ENCODE measurements around the gene PCCA. TPM values are rescaled to one million over a fixed set of nuclear protein-coding genes. Genes with fewer than 3 reads are reported as not detected.

PCCA gene
- total and polyA plus RNA-seq, 2 experiments from 2014 or later = 41.9 to 46.6 TPM

DNA sequence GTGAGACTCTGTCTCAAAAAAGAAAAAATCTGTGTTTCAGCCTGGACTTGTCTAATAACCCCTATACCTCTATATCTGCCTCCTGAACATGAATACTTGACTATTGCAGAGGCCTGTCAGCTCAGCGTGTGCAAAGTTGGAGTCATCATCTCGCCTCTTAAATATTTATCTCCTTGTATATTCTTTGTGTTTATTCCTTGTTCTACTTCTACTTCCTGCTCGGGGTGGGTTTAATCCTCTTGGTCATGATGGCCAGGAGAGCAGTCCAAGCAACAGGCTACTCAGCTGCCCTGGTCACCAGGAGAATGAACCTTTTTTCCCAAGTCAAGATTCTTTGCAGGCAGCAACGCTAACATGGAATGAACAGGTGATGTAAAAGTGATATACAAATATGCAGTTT is 119.1 kb downstream of the PCCA start:
- Mint-ChIP-seq H3K9me3 (peaks cover 3% of the 10 kb centered on the region; the same call in 1 of the 3 replicates), H3K4me3 (no peak overlapping the region), H3K27me3 (ENCODE audit: insufficient read depth, low read depth, poor library complexity) (no peaks in the 10 kb centered on the region), H3K27ac (no peak overlapping the region), H3K4me1 (peaks cover 6% of the 10 kb centered on the region; the same call in 2 of the 3 replicates), H3K36me3 (ENCODE audit: low read depth) (peaks cover 18% of the 10 kb centered on the region)
- peaks cover 8% of the 10 kb centered on the region for H3K79me2 ChIP-seq (replicated peaks; ENCODE audit: insufficient read depth)
- H2AFZ ChIP-seq = no peak overlapping the region
- H3K4me3 ChIP-seq = no peak overlapping the region
- H3K27me3 ChIP-seq (ENCODE audit: insufficient read depth) = no peaks in the 10 kb centered on the region
- no peaks in the 10 kb centered on the region for H3F3A ChIP-seq (replicated peaks; ENCODE audit: low read depth)
- DNase-seq (ENCODE audit: low spot score) = no peak
- no peak overlapping the region for H3K4me2 ChIP-seq
- no peak for ATAC-seq
- H3K27ac ChIP-seq (ENCODE audit: low read depth) = no peak overlapping the region
- TF ChIP-seq POLR2AphosphoS5 (IDR thresholded peaks at IDR 0.05; ENCODE audit: low read depth) (no peak), EZH2phosphoT487 (IDR thresholded peaks at IDR 0.05; ENCODE audit: unreplicated experiment) (no peak), CREB1 (CRISPR knock-in tag; IDR thresholded peaks at IDR 0.05; ENCODE audit: low read depth) (no peak), CTCF (conservative IDR thresholded peaks at IDR 0.05; ENCODE audit: low read depth in 2 of 2) (no peak), ZNF114 (CRISPR knock-in tag; IDR thresholded peaks at IDR 0.05) (no peak), STAT1 (IDR thresholded peaks at IDR 0.05; ENCODE audit: unreplicated experiment) (no peak), EZH2 (IDR thresholded peaks at IDR 0.05; ENCODE audit: low read depth, unreplicated experiment) (no peak), ETS1 (IDR thresholded peaks at IDR 0.05) (no peak), NANOG (IDR thresholded peaks at IDR 0.05; ENCODE audit: borderline replicate concordance) (no peak), ZNF331 (CRISPR knock-in tag; IDR thresholded peaks at IDR 0.05; ENCODE audit: low read depth) (no peak), JUNB (IDR thresholded peaks at IDR 0.05; ENCODE audit: unreplicated experiment) (no peak), REST (IDR thresholded peaks at IDR 0.05; ENCODE audit: unreplicated experiment) (no peak)
- TF ChIP-seq, protein P1, sequence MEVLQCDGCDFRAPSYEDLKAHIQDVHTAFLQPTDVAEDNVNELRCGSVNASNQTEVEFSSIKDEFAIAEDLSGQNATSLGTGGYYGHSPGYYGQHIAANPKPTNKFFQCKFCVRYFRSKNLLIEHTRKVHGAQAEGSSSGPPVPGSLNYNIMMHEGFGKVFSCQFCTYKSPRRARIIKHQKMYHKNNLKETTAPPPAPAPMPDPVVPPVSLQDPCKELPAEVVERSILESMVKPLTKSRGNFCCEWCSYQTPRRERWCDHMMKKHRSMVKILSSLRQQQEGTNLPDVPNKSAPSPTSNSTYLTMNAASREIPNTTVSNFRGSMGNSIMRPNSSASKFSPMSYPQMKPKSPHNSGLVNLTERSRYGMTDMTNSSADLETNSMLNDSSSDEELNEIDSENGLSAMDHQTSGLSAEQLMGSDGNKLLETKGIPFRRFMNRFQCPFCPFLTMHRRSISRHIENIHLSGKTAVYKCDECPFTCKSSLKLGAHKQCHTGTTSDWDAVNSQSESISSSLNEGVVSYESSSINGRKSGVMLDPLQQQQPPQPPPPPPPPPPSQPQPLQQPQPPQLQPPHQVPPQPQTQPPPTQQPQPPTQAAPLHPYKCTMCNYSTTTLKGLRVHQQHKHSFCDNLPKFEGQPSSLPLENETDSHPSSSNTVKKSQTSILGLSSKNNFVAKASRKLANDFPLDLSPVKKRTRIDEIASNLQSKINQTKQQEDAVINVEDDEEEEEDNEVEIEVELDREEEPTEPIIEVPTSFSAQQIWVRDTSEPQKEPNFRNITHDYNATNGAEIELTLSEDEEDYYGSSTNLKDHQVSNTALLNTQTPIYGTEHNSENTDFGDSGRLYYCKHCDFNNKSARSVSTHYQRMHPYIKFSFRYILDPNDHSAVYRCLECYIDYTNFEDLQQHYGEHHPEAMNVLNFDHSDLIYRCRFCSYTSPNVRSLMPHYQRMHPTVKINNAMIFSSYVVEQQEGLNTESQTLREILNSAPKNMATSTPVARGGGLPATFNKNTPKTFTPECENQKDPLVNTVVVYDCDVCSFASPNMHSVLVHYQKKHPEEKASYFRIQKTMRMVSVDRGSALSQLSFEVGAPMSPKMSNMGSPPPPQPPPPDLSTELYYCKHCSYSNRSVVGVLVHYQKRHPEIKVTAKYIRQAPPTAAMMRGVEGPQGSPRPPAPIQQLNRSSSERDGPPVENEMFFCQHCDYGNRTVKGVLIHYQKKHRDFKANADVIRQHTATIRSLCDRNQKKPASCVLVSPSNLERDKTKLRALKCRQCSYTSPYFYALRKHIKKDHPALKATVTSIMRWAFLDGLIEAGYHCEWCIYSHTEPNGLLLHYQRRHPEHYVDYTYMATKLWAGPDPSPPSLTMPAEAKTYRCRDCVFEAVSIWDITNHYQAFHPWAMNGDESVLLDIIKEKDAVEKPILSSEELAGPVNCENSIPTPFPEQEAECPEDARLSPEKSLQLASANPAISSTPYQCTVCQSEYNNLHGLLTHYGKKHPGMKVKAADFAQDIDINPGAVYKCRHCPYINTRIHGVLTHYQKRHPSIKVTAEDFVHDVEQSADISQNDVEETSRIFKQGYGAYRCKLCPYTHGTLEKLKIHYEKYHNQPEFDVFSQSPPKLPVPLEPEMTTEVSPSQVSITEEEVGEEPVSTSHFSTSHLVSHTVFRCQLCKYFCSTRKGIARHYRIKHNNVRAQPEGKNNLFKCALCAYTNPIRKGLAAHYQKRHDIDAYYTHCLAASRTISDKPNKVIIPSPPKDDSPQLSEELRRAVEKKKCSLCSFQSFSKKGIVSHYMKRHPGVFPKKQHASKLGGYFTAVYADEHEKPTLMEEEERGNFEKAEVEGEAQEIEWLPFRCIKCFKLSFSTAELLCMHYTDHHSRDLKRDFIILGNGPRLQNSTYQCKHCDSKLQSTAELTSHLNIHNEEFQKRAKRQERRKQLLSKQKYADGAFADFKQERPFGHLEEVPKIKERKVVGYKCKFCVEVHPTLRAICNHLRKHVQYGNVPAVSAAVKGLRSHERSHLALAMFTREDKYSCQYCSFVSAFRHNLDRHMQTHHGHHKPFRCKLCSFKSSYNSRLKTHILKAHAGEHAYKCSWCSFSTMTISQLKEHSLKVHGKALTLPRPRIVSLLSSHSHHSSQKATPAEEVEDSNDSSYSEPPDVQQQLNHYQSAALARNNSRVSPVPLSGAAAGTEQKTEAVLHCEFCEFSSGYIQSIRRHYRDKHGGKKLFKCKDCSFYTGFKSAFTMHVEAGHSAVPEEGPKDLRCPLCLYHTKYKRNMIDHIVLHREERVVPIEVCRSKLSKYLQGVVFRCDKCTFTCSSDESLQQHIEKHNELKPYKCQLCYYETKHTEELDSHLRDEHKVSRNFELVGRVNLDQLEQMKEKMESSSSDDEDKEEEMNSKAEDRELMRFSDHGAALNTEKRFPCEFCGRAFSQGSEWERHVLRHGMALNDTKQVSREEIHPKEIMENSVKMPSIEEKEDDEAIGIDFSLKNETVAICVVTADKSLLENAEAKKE (CRISPR knock-in tag; IDR thresholded peaks at IDR 0.05) = no peak
- H3K9me2 ChIP-seq (ENCODE audit: insufficient read depth) = no peaks in the 10 kb centered on the region
- peaks cover 8% of the 10 kb centered on the region; the same call in 1 of the 2 replicates for H3K4me1 ChIP-seq (ENCODE audit: insufficient read depth)
- H4K20me1 ChIP-seq (replicated peaks; ENCODE audit: insufficient read depth) = peaks cover 5% of the 10 kb centered on the region; the same call in 1 of the 2 replicates
- H3K36me3 ChIP-seq (ENCODE audit: insufficient read depth) = peaks cover 8% of the 10 kb centered on the region

Measured in GM23338 (cell line).